Right lobe of liver (tissue), 4 donors: ENCODE data around the gene GPR176.

Experiments used
- POLR2A ChIP-seq: fragments of 450-650 bp; IDR thresholded peaks from one replicate; pipeline ENCODE4 v1.6.1; 2017; ENCODE audit warnings: antibody characterized with exemption, mild to moderate bottlenecking
- TF ChIP-seq, protein P1 (sequence below), 4 donors: fragments of 200-600 bp in 3 of 4; fragments of 450-650 bp in 1 of 4; IDR thresholded peaks; one replicate each; pipeline versions ENCODE4 v1.5.1 to v1.8.0; 2016 to 2022; ENCODE audit warnings: antibody characterized with exemption in 4 of 4, mild to moderate bottlenecking in 2 of 4
- donor health status: DM: no; HTN: no; CAD: no.
- donor health status: DM: no; HTN: no; CAD: no.
- donor health status: DM: no; HTN: yes; CAD: no.

DNA sequence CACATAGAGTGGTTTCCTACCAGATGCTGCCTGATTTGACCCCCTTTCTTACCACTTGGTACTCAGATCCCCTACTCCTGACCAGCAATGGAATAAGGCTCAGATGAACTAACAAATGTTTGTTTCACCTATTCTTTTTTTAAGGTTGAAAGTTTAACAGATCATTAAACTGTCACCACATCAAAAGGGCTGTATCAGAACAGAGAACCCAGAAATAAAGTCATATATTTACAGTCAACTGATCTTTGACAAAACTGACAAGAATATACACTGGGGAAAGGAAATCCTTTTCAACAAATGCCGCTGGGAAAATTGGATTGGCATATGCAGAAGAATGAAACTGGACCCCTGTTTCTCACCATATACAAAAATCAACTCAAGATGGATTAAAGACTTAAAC is 56.0 kb downstream of the GPR176 start:
- TF ChIP-seq, protein P1, sequence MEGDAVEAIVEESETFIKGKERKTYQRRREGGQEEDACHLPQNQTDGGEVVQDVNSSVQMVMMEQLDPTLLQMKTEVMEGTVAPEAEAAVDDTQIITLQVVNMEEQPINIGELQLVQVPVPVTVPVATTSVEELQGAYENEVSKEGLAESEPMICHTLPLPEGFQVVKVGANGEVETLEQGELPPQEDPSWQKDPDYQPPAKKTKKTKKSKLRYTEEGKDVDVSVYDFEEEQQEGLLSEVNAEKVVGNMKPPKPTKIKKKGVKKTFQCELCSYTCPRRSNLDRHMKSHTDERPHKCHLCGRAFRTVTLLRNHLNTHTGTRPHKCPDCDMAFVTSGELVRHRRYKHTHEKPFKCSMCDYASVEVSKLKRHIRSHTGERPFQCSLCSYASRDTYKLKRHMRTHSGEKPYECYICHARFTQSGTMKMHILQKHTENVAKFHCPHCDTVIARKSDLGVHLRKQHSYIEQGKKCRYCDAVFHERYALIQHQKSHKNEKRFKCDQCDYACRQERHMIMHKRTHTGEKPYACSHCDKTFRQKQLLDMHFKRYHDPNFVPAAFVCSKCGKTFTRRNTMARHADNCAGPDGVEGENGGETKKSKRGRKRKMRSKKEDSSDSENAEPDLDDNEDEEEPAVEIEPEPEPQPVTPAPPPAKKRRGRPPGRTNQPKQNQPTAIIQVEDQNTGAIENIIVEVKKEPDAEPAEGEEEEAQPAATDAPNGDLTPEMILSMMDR (IDR thresholded peaks at IDR 0.05), result no peak
- no peak for TF ChIP-seq POLR2A
